ENCODE data around the gene MORN1. TPM values are rescaled to one million over a fixed set of nuclear protein-coding genes. Genes with fewer than 3 reads are reported as not detected.

Gene MORN1
- total RNA-seq, 2 experiments from 2014 or later = 5.9 to 6.6 TPM

- peaks cover 2% of the 10 kb centered on the region for H3K4me1 Mint-ChIP-seq (ENCODE audit: low read depth)
- POLR2A ChIA-PET = no interaction called here
Measured at GRCh38 chr1:2322065-2322571, 69.2 kb downstream of the MORN1 start.

DNA sequence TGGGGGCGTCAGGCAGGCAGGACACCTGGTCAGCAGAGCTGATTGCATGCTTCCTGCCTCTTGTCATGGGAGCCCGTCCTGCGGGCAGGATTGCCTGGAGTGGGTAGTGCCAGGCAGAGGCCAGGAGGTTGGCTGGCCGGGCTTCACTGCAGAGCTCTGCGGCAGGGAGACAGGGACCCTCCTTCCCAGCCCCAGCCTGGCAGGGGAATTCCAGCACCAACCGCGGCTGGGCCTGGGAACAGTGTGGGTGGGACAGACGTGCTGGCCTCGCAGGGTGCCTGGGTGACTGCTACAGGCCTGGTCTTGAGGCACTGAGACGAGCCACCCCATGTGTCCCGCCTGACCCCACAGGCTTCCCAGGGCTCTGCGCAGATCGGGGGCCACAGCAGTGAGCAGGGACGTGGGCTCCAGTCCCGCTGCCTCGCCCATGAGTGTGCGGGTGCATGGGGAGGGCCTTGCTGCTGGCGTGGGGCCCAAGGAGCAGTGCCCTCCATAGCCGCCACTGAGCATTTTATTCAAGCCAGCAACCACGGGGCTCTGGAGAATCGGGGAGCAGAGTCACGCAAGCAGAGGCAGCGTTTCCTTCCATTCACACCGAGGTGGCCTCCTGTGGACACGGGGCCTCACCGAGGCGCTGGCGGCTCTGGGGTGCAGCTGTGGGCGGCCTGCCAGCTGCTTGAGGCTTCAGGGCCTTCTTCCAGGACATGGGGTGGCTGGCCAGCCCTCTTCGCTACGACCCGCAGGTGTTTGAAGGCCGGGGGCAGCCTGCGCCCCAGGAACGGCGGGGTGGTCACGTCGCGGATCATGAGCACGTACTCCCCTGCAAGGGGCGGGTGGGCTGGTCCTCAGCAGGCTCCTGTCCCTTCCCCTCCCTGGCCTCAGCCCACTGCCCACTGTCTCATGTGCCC, 70.3 kb downstream of the MORN1 start:
- ChIA-PET POLR2A (interaction anchor here (1.6 kb wide), 1 partner anchor 20 kb away, joined by 5 read pairs; no protein-coding TSS in a partner anchor), CTCF (interaction anchor here (1.4 kb wide), 1 partner anchor 126 kb away, joined by 7 read pairs; the partner anchor contains the start of gene FAAP20)
- Mint-ChIP-seq H3K36me3 (ENCODE audit: low read depth) (no peaks in the 10 kb centered on the region), H3K9me3 (no peaks in the 10 kb centered on the region), H3K4me1 (ENCODE audit: low read depth) (peaks cover 2% of the 10 kb centered on the region), H3K4me3 (no peak overlapping the region), H3K27me3 (peaks cover 3% of the 10 kb centered on the region), H3K27ac (no peak overlapping the region)
- no peak for TF ChIP-seq CTCF (IDR thresholded peaks at IDR 0.05)
- intact Hi-C loops (cut with micrococcal nuclease) = no loop called here
- ATAC-seq (no peak), DNase-seq (no peak)

More at GRCh38 chr1:2322065-2322571, 69.2 kb downstream of the MORN1 start:
- Mint-ChIP-seq H3K36me3 (ENCODE audit: low read depth) (no peaks in the 10 kb centered on the region), H3K27ac (no peak overlapping the region), H3K9me3 (no peaks in the 10 kb centered on the region), H3K27me3 (peaks cover 3% of the 10 kb centered on the region), H3K4me3 (no peak overlapping the region)
- no peak for DNase-seq
- no peak for TF ChIP-seq CTCF (IDR thresholded peaks at IDR 0.05)
- intact Hi-C loops (cut with micrococcal nuclease) = no loop called here
- CTCF ChIA-PET = no interaction called here
- ATAC-seq = no peak

GRCh38 chr1:2320006-2320405, 71.3 kb downstream of the MORN1 start:
- peaks cover under 1% of the 10 kb centered on the region for H3K27me3 Mint-ChIP-seq
- CTCF ChIA-PET = interaction anchor here (1.4 kb wide), 1 partner anchor 125 kb away, joined by 7 read pairs; the partner anchor contains the start of gene FAAP20
- H3K4me1 Mint-ChIP-seq (ENCODE audit: low read depth) = peaks cover 6% of the 10 kb centered on the region
- no peaks in the 10 kb centered on the region for H3K9me3 Mint-ChIP-seq
- DNase-seq (no peak), ATAC-seq (no peak)
- POLR2A ChIA-PET = interaction anchor here (1.6 kb wide), 1 partner anchor 19 kb away, joined by 5 read pairs; no protein-coding TSS in a partner anchor
- no peak overlapping the region for H3K27ac Mint-ChIP-seq
- no peak overlapping the region for H3K4me3 Mint-ChIP-seq
- intact Hi-C loops (cut with micrococcal nuclease) = no loop called here
- TF ChIP-seq CTCF (IDR thresholded peaks at IDR 0.05) = no peak
- no peaks in the 10 kb centered on the region for H3K36me3 Mint-ChIP-seq (ENCODE audit: low read depth)

GRCh38 chr1:2319291-2319690, 72.1 kb downstream of the MORN1 start:
- Mint-ChIP-seq H3K27me3 (no peaks in the 10 kb centered on the region), H3K9me3 (no peaks in the 10 kb centered on the region), H3K4me1 (ENCODE audit: low read depth) (peaks cover 6% of the 10 kb centered on the region), H3K27ac (no peak overlapping the region), H3K4me3 (no peak overlapping the region), H3K36me3 (ENCODE audit: low read depth) (no peaks in the 10 kb centered on the region)
- POLR2A ChIA-PET = interaction anchor here (1.0 kb wide), 1 partner anchor 18 kb away, joined by 3 read pairs; no protein-coding TSS in a partner anchor
- ATAC-seq (no peak), DNase-seq (no peak)
- TF ChIP-seq CTCF (IDR thresholded peaks at IDR 0.05) = no peak
- intact Hi-C loops (cut with micrococcal nuclease) = no loop called here
- CTCF ChIA-PET = interaction anchor here (1.4 to 2.0 kb wide), 2 partner anchors 124 kb away, joined by 7 to 8 read pairs; partner anchors contain the start of gene FAAP20

Measured in activated CD8-positive, alpha-beta T cell treated with anti-CD3 and anti-CD28 coated beads for 36 hours (primary cell).